Measurements from ENCODE around the gene FCGR3B.
"Not testable (repeated sequence)": the region's sequence is repeated elsewhere in the genome, so short reads cannot be mapped to it uniquely, and the experiment has no call there.

The FCGR3B gene

DNA sequence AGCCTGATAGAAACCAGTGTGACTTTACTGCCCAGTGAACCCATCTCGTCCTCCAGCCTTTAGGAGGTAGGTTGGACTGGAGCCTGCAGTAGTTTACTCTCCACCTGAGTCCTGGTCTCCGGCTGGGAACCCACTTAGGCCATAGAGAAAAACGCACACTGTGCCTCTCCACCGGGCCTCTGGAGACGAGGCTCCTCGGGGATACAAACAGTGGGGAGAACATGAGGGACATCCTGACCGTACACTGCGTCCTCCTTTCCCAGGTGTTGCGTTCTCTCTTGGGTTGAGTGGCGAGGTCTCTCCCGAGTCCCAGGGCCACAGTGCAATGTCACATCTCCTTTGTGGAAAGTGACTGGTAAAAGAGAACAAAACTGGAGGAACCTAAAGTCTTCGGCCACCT lies 26.0 kb downstream of the FCGR3B start:
- not testable (repeated sequence) for DNase-seq

DNA sequence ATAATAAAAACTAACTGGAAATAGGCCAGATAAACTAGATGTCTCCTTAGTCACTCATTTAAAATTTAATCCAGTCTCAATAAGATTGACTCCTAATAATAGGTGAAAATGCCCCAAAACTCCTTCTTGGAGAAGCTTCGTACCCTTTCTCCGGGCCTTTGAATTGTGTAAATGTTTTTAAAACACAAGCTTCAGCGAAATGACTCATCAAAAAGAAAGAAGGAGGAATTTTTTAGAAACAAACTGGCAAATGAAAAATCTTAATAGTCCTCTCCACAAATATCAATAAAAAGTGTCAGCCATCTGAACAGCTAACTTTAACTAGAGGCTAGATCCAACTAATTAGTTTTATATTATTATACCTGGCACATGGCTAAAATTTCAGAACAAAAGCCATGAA lies 33.9 kb downstream of the FCGR3B start:
- not testable (repeated sequence) for DNase-seq

DNA sequence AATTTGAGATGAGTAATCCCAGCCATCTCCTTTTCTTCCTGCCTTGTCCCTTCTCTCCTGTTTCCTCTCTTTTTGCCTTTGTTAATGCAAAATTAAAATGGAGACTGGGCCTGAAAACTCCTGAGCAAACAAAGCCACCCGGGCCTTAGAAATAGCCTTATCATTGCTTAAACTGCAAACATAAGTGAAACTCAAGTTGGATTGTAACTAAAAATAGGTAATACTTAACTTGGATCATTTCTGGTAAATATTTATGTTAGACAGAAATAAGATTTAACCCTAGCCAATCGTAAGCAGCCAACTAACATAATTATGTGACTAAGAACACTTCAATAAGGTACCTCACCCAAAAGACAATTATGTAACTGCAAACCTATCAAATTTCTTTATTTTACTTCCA lies 35.4 kb downstream of the FCGR3B start:
- DNase-seq: not testable (repeated sequence)

DNA sequence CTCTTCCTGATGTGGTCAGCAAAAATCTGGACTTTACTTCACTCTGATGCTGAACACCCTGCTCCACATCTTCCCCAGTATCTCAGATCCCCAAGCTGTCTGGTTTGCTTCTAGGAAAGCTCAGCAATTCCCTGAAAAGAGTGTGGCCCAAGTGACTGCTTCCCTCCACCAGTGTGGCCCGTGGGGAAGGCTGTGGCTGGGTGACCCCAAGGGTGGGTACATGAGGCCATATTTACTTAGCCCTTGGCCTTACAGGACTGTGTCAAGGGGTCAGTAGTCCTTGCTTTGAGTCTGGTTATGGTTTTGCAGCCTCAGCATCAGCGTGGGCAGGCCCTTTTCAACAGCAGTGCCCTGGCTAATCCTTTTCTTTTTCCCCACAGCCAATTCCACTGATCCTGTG lies 35.8 kb downstream of the FCGR3B start:
- not testable (repeated sequence) for DNase-seq

- not testable (repeated sequence) for DNase-seq
These were observed 36.5 kb downstream of the FCGR3B start for GRCh38 chr1:161594269-161594984.

- DNase-seq: not testable (repeated sequence)
These were observed 37.8 kb downstream of the FCGR3B start for GRCh38 chr1:161593092-161593755.

DNA sequence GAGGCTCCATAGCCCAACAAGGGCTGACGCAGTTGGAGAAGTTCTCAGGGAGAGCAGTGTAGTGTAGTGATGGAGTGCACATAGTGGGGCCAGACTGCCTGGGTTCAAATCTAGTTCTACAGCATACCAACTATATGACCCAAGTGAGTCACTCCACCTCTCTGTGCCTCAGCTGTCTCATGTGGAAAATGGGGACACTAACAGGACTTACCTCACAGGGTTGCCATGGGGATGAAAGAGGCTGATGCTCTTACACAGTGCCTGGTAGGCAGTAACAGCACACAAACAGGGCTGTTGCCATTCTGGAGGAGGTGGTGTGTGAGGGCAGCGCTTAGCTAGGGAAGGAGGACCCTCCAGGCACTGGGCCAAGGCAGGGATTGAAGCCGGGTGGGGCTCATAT lies 38.4 kb downstream of the FCGR3B start:
- not testable (repeated sequence) for DNase-seq

DNA sequence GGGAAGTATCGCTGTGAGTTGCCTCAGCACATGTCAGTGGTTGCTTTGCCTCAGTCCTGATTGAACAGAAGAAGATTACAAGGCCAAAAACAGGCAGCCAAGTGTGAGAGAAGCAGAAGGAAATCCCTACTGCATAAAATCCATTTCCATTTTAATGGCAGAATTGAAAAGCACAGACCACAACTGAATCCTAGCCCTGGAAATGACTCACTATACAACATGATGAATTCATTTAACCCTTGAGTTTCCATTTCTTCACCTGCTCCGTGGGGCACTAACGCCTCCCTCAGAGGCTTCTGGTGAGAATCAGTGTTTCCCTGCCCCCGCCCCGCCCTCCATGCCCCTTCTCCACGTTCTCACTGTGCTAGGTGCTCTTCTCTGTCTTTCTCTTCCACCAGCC lies 41.1 kb downstream of the FCGR3B start:
- not testable (repeated sequence) for DNase-seq

DNA sequence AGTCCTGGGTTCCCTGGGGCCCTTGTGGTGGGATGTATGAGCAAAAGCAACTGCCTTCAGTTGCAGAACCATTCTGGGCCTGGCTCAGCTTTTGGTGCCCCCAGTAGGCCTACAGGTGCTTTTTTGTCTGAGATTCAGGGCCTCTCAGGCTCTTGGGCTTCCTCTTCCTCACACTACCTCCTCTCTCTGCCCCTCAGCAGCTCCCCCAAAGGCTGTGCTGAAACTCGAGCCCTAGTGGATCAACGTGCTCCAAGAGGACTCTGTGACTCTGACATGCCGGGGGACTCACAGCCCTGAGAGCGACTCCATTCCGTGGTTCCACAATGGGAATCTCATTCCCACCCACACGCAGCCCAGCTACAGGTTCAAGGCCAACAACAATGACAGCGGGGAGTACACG lies 41.6 kb downstream of the FCGR3B start:
- not testable (repeated sequence) for DNase-seq

GRCh38 chr1:161588596-161588995 lies 42.4 kb downstream of the FCGR3B start:
- DNase-seq: not testable (repeated sequence)

GRCh38 chr1:161582882-161583281 lies 48.1 kb downstream of the FCGR3B start:
- DNase-seq: not testable (repeated sequence)

DNA sequence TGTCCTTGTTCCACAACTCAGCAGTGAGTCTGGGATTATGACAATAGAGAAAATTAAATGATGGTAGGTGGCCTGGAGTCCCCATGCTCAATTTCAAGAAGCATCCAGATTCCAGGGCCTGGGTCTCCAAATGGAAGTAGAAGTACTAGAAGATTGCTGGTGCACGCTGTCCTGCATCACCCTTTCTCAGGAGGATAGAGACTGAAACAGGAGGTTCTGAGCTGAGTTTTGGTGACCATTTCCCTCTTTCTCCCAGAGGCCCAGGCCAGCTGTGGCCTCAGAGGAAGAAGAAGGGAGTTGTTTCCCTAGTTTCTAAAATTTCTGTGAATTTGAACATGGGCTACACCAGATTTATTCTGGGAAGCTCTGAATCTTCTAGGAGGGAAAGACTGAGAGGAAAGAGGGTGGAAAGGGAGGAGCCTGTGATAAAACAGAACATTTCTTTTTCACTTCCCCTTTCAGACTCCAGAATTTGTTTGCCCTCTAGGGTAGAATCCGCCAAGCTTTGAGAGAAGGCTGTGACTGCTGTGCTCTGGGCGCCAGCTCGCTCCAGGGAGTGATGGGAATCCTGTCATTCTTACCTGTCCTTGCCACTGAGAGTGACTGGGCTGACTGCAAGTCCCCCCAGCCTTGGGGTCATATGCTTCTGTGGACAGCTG lies 50.0 kb downstream of the FCGR3B start:
- not testable (repeated sequence) for DNase-seq

DNA sequence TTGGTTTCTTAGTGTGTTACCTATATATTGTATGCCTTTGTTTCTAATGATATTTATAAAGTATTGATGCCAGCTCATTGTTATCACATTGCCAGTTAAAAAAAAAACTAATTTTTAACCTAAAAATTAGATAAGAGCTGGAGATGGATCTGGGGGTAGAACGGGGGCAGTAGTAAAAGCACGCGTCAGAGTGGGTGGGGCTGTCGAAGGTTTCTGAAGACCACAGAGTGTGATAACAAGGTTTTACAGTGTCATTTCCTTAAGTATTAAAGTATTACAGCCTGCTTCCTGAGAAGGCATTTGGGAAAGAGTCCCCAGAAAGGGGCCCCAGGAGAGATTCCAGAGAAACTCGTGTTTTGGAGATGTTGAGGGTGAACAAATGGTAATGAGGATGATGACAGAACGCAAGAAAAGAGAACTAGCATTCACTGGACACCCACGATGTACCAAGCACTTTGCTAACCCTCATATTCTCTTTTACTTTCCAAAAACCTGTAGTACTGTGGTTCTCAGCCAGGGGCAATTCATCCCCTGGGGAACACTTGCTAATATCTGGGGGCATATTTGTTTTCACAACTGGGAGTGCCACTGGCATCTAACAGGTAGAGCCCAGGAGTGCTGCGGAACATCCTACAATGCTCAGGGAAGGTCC lies 51.0 kb downstream of the FCGR3B start:
- DNase-seq: not testable (repeated sequence)

DNA sequence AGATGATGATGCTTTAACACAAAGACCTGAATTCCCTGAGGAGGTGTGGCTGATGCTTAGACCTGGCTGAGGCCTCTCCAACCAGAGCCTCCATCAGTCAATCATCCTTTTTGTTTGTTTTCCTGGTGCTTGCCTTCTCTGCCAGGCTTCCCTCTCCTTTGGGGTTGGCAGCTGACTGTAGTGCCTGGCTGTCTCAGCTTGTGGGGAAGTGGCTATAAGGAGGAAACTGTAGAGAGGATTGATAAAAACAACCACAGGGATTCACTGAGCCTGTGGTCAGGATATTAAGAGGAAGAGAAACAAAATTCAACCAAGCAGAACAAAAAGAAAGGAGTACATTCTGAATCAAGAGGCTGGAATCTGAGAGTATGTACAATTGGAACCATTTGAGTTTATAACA lies 54.3 kb downstream of the FCGR3B start:
- not testable (repeated sequence) for DNase-seq
